Measurements from ENCODE around the gene TRAF5. TPM values are rescaled to one million over a fixed set of nuclear protein-coding genes. Genes with fewer than 3 reads are reported as not detected.

The TRAF5 gene
- total and polyA plus RNA-seq, 11 donors: 1.3 to 8.8 (median 2.1) TPM

DNA sequence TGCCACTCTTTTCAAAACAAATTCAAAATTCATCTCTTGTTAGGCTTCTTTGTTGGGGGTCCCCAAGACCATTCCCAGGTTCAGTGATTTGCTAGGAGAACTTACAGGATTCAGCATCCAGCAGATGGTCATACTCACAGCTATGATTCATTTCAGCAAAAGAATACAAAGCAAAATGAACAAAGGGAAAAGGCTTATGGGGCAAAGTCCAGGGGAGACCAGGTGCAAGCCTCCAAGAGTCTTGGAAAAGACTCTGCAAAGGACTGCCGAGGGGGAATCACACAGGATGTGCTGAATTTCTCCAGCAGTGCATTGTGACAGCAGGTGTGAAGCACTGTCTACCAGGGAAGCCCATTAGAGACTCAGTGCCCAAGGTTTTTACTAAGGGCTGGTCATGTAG lies 7.3 kb downstream of the TRAF5 start:
- 65 to 75% (median 70%) methylated on average over 1 of the region's 1 CpG for WGBS, 4 donors
- Histone ChIP-seq H3K27ac (no peak overlapping the region), H3K36me3 (no peaks in the 10 kb centered on the region), H3K4me3 (no peak overlapping the region), H3K9me3 (no peaks in the 10 kb centered on the region), H3K4me1 (peaks cover 0 to 68% (median 6%) of the 10 kb centered on the region in 12 donors), H3K27me3 (no peaks in the 10 kb centered on the region)
- ATAC-seq (no peak), DNase-seq (no peak)
- TF ChIP-seq POLR2A (IDR thresholded peaks at IDR 0.05) (no peak), CTCF (IDR thresholded peaks at IDR 0.05) (no peak)
- intact Hi-C loops (cut with DNase I): loop anchor here in 1 of 10 donors (5.0 kb wide), 1 partner anchor 43 kb away; no protein-coding TSS in a partner anchor

DNA sequence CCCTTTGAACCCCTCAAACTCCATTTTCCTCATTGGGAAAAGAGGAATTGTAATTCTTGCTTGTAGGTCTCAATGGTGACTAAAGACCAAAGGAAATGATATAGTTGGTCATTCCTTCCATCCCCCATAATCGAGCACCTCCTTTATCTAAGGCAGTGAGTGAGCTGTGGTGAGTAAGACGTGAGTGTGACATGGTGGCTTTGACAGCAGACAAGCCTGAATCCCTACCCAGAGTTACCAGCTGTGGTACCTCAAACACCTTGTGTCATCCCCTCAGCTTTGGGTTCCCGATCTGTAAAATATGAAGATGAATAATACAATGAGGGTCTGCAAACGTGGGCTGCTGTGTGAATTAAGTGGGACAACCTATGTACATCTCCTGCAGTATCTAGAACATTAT lies 8.4 kb downstream of the TRAF5 start:
- no peaks in the 10 kb centered on the region for H3K27me3 ChIP-seq
- H3K9me3 ChIP-seq: no peaks in the 10 kb centered on the region
- no peak overlapping the region for H3K4me3 ChIP-seq
- WGBS, 4 donors: 68 to 78% (median 77%) methylated on average over 4 of the region's 4 CpGs
- intact Hi-C loops (cut with DNase I): loop anchor here in 1 of 10 donors (5.0 kb wide), 1 partner anchor 42 kb away; no protein-coding TSS in a partner anchor
- H3K36me3 ChIP-seq: no peaks in the 10 kb centered on the region
- no peak overlapping the region for H3K27ac ChIP-seq
- TF ChIP-seq POLR2A (IDR thresholded peaks at IDR 0.05): no peak
- no peak for TF ChIP-seq CTCF (IDR thresholded peaks at IDR 0.05)
- no peak for ATAC-seq
- peaks cover 0 to 63% (median 6%) of the 10 kb centered on the region in 12 donors for H3K4me1 ChIP-seq
- no peak for DNase-seq

DNA sequence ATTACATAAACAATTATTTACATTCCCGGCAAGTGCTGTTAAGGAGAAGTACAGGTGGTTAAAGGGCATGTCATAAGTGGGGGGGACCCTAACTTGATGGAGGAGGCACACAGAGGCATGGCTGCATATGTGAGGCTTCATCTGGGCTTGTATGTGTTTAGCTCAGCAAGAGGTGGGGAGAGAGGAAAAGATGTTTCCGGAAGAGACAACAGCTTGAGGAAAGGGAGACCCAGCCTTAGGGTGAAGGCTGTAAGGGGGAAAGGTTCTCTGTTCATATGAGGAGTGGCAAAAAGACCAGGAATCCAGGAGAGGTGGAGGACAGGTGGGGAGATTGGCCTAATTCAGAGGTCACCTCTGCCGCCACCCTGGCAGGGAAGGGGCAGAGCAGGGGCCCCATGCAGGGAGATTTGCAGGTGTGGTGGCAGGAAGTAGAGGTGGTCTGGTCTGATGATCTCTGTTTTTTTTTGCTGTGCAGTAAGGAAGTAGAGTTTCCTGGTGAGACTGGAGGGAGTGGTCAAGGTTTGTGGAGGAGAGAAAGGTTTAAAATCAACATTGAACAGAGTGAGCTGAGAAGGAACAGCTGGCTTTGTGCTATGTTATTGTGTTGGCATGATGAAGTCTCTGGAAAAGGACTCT lies 9.0 kb downstream of the TRAF5 start:
- 71 to 81% (median 78%) methylated on average over 3 of the region's 3 CpGs for WGBS, 4 donors
- H3K9me3 ChIP-seq: no peaks in the 10 kb centered on the region
- TF ChIP-seq CTCF (IDR thresholded peaks at IDR 0.05) (no peak), POLR2A (IDR thresholded peaks at IDR 0.05) (no peak)
- H3K4me3 ChIP-seq: no peak overlapping the region
- H3K27ac ChIP-seq: peak overlapping the region in 1 of 12 donors; percentile 68
- intact Hi-C loops (cut with DNase I): no loop called here
- DNase-seq: no peak
- no peaks in the 10 kb centered on the region for H3K36me3 ChIP-seq
- peaks cover 0 to 56% (median 6%) of the 10 kb centered on the region in 12 donors for H3K4me1 ChIP-seq
- H3K27me3 ChIP-seq: no peaks in the 10 kb centered on the region
- ATAC-seq: peak in 1 of 4 donors; percentile 14

GRCh38 chr1:211336161-211336560 lies 9.5 kb downstream of the TRAF5 start:
- H3K9me3 ChIP-seq: no peaks in the 10 kb centered on the region
- TF ChIP-seq CTCF (IDR thresholded peaks at IDR 0.05) (no peak), POLR2A (IDR thresholded peaks at IDR 0.05) (no peak)
- no peak overlapping the region for H3K4me3 ChIP-seq
- no peak for DNase-seq
- no peaks in the 10 kb centered on the region for H3K36me3 ChIP-seq
- 74 to 100% (median 95%) methylated on average over 3 of the region's 3 CpGs for WGBS, 4 donors
- intact Hi-C loops (cut with DNase I): no loop called here
- no peak for ATAC-seq
- H3K4me1 ChIP-seq: peaks cover 0 to 51% (median 6%) of the 10 kb centered on the region in 12 donors
- peak overlapping the region in 1 of 12 donors; percentile 68 for H3K27ac ChIP-seq
- no peaks in the 10 kb centered on the region for H3K27me3 ChIP-seq
